ENCODE data around the gene ATAD2B.

The ATAD2B gene

DNA sequence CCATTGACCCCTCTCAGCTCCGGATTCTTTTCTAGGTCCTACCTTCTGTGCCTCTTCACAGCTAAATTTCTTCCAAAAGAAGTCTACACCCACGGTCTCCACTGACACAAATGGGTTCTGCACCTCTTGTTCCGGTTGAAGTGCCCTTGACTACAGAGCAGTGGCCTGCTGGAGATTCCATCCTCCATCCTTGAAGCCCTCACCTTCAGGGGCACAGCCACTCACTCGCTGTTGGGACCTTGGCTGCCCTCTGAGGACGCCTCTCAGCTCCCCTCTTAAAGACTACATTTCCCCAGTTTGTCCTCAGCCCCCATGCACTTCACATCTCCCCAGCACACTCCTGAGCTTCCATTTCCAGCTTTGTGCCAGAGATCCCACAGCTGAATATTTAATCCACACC lies 226.3 kb downstream of the ATAD2B start:
- Histone ChIP-seq H3K27ac (ENCODE audit: poor library complexity, severe bottlenecking) (no peak overlapping the region), H3K4me1 (ENCODE audit: insufficient read depth, poor library complexity, severe bottlenecking) (no peaks in the 10 kb centered on the region), H3K36me3 (ENCODE audit: low read depth) (no peaks in the 10 kb centered on the region), H3K4me3 (ENCODE audit: severe bottlenecking) (no peak overlapping the region), H3K27me3 (ENCODE audit: insufficient read depth, poor library complexity, severe bottlenecking) (no peaks in the 10 kb centered on the region), H3K9me3 (ENCODE audit: severe bottlenecking) (no peaks in the 10 kb centered on the region)
- no peak for ATAC-seq (ENCODE audit: low read depth)
- no peak for DNase-seq (ENCODE audit: low spot score)
- TF ChIP-seq, protein P1, sequence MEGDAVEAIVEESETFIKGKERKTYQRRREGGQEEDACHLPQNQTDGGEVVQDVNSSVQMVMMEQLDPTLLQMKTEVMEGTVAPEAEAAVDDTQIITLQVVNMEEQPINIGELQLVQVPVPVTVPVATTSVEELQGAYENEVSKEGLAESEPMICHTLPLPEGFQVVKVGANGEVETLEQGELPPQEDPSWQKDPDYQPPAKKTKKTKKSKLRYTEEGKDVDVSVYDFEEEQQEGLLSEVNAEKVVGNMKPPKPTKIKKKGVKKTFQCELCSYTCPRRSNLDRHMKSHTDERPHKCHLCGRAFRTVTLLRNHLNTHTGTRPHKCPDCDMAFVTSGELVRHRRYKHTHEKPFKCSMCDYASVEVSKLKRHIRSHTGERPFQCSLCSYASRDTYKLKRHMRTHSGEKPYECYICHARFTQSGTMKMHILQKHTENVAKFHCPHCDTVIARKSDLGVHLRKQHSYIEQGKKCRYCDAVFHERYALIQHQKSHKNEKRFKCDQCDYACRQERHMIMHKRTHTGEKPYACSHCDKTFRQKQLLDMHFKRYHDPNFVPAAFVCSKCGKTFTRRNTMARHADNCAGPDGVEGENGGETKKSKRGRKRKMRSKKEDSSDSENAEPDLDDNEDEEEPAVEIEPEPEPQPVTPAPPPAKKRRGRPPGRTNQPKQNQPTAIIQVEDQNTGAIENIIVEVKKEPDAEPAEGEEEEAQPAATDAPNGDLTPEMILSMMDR (IDR thresholded peaks at IDR 0.05; ENCODE audit: poor library complexity, severe bottlenecking) = no peak

GRCh38 chr2:23699580-23699925 lies 227.4 kb downstream of the ATAD2B start:
- H3K4me3 ChIP-seq (ENCODE audit: severe bottlenecking) = no peak overlapping the region
- TF ChIP-seq, protein P1 (IDR thresholded peaks at IDR 0.05; ENCODE audit: poor library complexity, severe bottlenecking) = no peak
- no peaks in the 10 kb centered on the region for H3K4me1 ChIP-seq (ENCODE audit: insufficient read depth, poor library complexity, severe bottlenecking)
- ATAC-seq (ENCODE audit: low read depth) (no peak), DNase-seq (ENCODE audit: low spot score) (no peak)
- H3K36me3 ChIP-seq (ENCODE audit: low read depth) = no peaks in the 10 kb centered on the region
- H3K9me3 ChIP-seq (ENCODE audit: severe bottlenecking) = no peaks in the 10 kb centered on the region
- H3K27me3 ChIP-seq (ENCODE audit: insufficient read depth, poor library complexity, severe bottlenecking) = no peaks in the 10 kb centered on the region
- no peak overlapping the region for H3K27ac ChIP-seq (ENCODE audit: poor library complexity, severe bottlenecking)

DNA sequence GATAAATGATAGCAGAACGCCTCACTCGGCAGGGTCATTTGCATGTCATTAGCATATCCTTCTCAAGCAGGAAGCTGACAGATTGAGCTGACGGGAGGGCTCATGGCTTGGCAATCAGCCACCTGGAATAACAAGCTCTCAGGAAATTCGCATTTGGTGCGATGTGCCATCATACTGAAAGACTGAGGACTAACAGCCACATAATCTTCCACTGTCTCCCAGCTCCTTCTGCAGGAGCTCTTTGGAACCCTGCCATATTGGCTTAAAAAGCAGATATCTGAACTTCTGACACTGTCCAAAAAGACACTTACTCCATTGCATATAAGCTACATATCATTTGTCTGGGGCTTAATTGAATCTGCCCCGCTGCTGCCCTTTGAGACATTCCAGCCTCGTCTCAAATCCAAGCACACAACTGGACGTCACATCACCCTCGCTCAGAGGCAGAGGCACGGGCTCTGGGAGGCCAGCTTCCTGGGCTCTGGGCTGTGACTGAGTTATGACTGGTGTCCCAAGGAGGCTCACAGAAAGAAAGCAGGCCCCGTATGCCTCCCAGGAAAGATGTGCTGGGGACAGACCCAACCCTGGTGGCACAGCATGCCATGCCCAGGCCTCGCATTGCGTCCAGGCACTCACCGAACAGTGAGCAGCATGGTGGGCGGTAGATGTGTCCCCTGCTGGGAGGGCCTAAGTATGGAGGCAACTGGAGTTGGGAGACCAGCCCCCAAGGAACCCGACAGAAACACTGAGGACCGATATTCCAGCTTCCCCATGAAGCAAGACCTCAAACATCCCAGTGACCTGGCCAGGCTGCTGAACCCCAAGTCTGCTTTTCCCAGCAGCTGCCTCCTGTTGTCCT lies 228.0 kb downstream of the ATAD2B start:
- Histone ChIP-seq H3K4me1 (ENCODE audit: insufficient read depth, poor library complexity, severe bottlenecking) (no peaks in the 10 kb centered on the region), H3K27ac (ENCODE audit: poor library complexity, severe bottlenecking) (no peak overlapping the region), H3K27me3 (ENCODE audit: insufficient read depth, poor library complexity, severe bottlenecking) (no peaks in the 10 kb centered on the region), H3K4me3 (ENCODE audit: severe bottlenecking) (no peak overlapping the region), H3K36me3 (ENCODE audit: low read depth) (no peaks in the 10 kb centered on the region), H3K9me3 (ENCODE audit: severe bottlenecking) (no peaks in the 10 kb centered on the region)
- DNase-seq (ENCODE audit: low spot score) (no peak), ATAC-seq (ENCODE audit: low read depth) (no peak)
- TF ChIP-seq, protein P1 (IDR thresholded peaks at IDR 0.05; ENCODE audit: poor library complexity, severe bottlenecking) = no peak
